ENCODE measurements around the gene STKLD1.
"Not testable (repeated sequence)": the region's sequence is repeated elsewhere in the genome, so short reads cannot be mapped to it uniquely, and the experiment has no call there.

STKLD1 gene

DNA sequence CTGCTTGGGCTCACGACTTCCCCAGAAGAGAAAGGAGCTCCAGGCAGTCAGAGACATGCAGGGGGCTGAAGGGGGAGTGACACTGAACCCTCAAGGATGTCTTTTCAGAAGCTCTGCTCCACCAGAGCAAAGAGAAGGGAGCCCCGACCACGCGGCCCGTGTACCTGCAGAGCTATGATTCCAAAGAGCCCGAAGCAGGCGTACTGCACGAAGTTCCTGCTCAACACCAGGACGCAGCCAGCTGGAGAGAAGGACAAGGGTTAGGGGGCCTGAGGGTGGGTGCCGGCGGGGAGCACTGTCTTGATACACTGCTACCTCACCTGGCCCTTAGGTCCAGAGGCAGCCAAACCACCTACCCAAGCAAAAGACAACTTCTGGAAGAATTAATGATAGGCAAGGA, 9.7 kb upstream of the STKLD1 start:
- no peak for DNase-seq

DNA sequence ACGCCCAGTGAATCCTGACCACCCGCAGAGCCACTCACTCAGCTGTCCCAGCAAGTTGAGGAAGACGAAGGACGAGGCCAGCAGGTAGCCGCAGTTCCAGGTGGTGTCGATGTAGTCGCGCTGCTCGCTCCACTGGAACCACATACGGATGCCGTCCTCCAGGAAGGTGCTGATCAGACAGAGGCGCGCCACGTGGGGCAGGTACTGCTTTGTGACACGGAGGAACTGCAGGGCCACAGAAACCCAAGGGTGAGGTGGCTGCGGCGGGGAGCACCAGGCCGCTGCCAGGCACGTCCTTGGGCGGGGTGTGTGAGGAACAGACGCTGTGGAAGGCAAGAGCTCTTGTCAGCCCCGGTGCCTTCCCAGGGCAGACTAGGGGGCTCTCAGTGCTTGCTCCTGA, 8.9 kb upstream of the STKLD1 start:
- no peak for DNase-seq

DNA sequence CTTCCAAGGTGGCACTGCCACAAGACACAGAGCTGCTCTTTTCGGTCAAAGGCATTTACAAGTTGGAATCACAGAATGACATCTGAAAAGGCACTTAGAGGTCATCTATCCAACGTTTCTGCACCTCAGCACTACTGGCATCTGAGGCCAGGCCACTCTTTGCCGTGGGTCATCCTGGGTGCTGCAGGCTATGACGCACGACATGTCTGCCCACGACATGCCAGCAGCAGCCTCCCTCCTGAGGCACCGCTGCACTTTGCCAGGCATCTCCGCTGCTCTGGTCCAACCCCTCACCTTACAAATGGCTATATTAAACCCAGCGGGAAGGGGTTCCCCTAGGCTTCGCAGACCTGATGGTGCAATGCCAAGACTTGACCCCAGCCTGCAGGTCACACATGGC, 8.4 kb upstream of the STKLD1 start:
- no peak for DNase-seq

DNA sequence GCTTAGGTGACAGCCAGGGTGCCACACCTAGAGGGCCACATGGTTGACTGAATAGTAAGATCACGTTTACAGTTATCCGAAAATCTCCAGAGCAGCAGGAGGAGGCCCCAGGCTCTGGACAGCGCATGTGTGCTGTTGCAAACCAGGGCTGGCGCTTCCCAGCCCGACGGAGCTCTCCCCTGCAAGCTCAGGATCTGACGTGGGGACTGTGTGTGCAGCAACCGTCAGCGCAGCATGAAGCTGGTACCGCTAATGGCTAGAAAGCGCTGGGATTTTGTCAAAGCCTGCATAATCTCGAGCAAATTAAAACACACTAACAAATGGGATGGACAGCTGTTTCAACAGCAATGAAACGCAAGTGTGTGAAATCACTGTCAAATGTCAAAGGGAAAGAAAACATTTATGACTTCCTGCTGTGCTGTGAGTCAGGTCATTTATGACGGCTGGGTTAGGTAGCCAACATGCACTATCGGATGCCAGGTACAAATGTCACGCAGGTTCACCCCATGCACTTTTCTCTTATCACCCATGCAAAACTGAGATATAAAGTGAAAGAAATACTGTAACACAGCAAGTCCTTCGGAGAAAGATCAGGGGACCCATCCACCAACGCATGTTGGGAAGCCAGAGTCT, 7.8 kb upstream of the STKLD1 start:
- DNase-seq = no peak

DNA sequence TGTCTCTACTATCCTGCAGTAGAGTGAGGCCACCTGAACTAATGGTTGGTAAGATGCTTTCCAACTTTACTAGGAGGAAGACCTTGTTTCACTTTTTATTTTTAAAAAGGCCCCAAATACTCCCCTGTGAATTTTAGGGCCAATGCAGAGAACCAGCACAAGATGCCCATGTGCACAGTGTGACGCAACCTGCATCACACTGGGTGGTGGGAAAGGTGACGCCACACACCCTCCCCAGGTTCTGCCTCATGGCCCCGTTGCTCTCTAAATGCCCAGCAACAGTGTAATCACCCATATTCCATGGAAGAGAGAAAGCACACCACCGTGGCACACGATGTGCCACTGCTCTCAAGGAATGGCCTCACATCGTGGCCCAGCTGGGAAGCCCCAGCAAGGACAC, 6.7 kb upstream of the STKLD1 start:
- DNase-seq = no peak

DNA sequence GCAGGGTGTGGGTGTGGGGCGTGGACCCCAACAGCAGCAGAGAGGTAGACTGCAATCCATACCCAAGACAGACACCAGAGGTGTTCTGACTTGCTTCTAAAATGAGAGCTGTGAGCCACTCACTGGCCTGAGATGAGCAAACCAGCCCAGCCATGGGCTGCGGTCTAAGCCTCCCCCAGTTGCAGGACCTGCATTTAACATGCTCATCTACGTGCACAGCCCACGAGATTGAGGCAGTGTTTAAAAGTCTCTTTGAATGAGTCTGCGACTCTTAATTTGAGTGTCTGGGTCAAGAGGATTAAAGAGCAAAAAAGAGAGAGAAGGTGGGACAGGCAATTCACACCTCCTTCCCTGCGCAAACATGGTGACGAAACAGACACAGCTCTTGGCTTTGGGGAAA, 6.2 kb upstream of the STKLD1 start:
- peak in 1 of 2 donors; percentile 49 for DNase-seq

DNA sequence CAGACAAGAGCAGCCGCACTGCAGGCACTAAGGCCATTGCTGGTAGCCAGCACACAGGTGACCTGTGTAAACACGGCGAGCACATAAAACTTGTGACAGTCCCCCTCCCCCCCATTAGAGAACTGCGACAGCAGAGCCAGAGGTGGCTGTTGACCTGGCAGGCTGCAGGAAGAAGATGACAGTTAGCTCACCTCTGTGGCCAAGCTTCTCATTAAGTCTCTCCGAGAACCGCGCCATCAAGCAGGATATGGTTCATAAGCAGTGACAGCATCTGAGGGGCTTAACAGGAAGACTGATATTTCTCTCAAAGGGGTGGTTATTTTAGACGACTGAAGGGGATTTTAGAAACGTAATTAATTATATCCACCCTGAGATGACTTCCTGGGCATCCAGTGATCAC, 5.5 kb upstream of the STKLD1 start:
- DNase-seq = no peak

DNA sequence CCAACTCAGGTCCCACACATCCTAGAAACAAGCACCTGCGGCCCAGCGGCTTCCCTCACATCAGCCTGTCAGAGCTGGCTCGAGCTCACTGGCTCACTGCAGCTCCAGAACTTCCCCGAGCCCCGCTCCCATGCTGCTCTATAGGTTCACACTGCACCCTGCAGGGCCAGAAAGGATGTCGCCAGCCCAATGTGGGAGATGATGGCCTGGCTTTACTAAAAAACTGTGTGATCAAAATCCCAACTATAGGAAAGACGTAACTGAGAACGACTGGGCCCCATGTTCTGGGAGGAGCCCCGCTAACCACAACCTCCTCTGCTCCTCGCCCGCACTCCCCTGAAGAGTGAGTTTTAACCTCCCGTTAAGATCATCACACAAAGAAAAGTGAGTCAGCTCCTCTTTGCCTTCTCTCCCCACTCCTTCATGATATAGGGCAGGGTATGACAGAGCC, 4.9 kb upstream of the STKLD1 start:
- peak; percentile 79 to 82 for DNase-seq

DNA sequence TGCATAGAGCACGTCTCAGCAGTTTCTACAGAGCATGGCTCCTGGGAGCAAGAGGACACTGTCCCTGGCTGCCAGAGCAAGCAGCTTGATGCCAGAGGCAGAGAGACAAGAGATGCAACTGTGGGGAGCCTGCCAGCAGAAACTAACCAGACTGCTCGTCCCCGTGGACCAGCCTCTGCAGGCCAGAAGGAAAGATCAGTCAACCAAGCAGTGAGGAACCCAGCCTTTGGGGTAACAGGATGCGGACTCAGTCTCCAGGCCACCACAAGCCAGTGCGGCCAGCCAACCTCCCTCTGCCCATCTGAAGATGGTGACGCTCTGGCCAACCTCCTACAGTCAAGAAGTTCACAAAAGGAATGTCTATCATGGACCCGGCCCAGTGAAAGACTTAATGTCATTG, 4.0 kb upstream of the STKLD1 start:
- no peak for DNase-seq

DNA sequence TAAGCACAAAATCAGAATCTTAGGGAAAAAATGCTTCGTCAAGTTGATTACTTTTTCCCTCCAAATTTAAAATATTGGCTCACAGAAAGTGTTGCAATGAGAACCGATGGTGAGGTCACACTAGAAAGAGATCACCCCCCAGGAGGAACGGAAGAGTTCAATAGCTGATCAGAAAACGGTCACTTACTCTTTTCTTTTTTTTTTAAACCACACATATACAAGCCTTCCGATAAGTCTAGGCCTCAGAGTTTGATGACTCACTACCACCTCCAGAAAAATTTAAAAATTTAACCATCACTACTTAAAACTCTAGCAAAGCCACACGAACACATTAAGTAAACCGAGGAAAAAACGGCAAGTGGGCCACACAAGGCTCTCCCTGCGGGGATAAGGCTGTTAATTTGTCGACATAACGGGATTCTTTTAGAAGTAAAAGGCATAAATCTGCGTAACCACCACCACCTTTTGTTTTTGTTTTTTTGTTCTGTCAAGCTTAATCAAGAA, 1.5 kb upstream of the STKLD1 start:
- no peak for DNase-seq

DNA sequence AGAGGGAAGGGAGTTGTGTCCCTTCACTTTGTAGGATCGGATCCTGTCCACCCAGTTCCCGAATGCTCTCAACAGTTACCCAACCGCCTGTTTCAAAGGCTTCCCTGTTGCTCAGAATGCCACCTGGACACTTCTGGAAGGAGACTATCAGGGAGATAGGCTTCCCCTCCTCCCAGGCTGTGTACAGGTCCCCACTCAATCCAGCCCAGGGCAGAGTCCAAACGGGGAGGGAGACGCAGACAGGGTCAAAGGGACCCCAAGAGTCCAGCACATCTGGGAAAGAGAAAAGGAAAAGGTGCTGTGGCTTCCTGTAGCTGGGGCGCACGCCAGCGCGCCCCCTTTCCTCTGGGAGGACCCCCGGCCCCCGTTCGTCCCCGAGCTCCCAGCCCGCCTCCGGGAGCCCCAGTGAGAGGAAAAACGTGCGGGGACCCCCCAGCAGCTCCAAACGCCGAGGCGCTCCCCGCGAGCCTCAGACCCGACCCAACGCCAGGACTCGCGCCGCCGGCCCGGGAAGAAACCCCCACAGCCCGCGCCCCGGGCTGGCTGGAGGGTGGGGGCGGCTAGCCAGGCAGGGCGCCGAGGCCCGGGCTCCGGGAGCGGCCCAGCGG, 946 bp upstream of the STKLD1 start:
- peak in 1 of 2 donors; percentile 28 for DNase-seq

DNA sequence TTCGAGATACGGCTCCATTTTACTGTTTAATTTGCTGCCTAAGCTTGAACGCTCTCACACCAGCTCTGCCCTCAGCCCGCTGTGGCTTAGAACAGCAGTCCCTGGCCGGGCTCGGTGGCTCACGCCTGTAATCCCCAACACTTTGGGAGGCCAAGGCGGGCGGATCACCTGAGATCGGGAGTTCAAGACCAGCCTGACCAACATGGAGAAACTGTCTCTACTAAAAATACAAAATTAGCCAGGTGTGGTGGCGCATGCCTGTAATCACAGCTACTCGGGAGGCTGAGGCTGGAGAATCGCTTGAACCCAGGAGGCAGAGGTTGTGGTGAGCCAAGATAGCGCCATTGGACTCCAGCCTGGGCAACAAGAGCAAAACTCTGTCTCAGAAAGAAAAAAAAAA, 1.1 kb downstream of the STKLD1 start:
- not testable (repeated sequence) for DNase-seq

DNA sequence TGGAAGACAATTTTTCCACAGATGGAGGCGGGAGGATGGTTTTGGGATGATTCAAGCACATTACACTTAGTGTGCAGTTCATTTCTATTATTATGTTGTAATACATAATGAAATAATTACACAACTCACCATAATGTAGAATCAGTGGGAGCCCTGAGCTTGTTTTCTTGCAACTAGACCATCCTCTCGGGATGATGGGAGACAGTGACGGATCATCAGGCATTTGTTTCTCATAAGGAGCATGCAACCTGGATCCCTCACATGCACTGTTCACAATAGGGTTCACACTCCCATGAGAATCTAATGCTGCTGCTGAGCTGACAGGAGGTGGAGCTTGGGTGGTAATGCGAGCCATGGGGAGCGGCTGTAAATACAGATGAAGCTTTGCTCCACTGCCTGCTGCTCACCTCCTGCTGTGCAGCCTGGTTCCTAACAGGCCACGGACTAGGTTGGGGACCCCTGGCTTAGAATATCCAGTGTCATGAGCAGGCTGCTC, 1.6 kb downstream of the STKLD1 start:
- DNase-seq = no peak

DNA sequence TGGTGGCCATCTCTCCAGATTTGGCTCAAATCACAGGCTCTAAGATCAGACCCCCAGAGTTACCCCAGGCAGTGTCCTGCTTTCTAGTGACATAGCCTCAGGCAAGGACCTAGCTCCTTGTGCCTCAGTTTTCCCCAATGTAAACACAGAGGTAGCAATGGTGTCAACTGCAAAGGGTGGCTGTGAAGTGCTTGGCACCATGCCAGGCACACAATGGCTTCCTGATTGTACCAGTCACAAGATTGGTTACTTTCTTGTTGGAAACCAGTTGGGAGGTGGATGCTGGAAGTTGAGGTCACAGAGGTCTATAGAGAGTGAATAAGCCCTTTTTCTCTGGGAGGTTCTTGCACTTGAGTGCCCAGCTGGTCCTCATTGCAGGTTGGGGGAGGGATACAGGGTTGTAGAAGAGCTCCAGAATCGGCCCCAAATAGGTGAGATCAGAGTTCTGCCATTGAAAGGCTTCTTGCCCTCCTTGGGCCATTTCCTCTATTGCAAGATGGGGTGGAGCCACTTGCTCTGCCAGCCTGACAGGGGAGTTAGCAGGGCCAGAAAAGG, 2.3 kb downstream of the STKLD1 start:
- no peak for DNase-seq

DNA sequence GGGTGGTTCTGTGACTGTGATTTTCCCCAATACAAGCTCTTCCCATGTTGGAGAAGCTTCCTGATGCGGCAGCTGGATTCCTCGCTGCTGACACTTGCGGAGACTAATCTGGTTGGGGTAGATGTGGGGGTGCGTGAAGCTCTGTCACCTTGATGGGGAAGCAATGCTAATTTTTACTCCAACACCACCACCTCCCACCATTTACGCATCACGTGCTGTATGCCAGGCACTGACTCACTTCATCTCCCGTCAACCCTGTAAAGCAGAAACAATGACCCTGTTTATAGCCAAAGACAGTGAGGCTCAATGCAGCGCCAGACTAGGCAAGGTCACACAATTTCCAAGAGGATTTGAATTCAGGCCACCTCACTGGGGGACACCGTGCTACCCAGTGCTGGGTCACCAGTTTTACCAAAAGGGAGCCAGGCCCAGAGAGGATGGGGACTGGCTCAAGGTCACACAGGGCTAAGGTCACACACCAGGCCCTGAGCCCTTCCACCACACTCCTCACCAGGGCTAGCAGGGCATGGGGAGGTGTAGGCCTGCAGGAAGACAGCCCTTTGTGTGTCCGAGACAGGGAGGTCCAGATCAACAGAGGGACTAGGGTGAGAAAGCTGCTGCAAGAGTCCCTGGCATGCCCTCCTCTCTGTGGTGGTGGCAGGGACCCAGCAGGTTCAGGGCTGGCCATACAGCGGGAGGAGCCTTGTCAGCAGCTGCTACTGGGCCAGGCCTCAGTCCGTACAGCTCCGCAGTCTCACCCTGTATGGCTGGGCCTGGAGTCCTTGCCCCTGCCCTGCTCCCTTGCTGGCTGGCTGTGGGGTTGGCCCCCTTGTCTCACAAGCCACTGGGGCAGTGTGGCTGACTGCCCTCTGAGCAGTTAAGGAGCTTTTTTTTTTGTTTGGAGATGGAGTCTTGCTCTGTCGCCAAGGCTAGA, 3.3 kb downstream of the STKLD1 start:
- no peak for DNase-seq

DNA sequence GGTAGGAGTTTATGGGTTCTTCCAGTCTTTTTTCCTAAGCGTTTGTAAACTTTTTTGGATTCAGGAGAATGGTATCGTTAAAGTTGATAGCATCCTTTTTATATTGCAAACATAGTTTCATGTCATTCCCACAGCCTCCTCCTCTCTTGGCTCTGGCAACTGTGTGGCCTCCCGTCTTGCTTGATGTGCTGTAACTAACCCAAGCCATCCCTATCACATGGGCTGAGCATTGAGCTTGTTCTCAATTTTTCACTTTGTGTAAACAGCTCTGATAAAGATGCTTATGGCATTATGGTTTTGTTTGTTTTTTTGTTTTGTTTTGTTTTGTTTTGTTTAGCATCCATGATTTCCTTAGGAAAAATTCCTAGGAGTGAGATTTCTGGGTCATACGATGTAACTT, 4.6 kb downstream of the STKLD1 start:
- DNase-seq = no peak

DNA sequence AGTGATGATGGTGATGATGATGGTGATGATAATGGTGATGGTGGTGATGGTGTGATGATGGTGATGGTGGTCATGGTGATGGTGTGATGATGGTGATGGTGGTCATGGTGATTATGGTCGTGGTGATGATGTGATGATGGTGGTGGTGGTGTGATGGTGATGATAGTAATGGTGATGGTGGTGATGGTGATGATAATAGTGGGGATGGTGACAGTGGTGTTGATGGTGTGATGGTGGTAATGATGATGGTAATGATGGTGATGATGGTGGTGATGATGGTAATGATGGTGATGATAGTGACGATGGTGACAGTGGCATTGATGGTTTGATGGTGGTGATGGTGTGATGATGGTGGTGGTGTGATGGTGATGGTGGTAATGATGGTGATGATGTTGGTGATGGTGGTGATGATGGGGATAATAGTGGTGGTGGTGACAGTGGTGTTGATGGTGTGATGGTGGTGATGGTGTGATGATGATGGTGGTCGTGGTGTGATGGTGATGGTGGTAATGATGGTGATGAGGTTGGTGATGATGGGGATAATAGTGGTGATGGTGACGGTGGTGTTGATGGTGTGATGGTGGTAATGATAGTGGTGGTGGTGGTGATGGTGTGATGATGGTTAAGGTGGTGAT, 6.5 kb downstream of the STKLD1 start:
- no peak for DNase-seq

DNA sequence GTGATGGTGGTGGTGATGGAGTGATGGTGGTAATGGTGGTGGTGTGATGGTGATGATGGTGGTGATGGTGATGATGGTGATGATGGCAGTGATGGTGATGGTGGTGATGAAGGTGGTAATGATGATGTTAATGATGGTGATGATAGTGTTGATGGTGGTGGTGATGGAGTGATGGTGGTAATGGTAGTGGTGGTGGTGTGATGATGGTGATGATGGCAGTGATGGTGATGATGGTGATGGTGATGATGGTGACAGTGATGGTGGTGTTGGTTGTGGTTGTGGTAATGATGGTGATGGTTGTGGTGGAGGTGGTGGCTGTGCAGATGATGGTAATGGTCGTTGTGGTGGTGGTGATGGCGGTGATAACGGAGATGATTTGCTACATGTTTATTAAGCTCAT, 7.3 kb downstream of the STKLD1 start:
- DNase-seq = no peak

DNA sequence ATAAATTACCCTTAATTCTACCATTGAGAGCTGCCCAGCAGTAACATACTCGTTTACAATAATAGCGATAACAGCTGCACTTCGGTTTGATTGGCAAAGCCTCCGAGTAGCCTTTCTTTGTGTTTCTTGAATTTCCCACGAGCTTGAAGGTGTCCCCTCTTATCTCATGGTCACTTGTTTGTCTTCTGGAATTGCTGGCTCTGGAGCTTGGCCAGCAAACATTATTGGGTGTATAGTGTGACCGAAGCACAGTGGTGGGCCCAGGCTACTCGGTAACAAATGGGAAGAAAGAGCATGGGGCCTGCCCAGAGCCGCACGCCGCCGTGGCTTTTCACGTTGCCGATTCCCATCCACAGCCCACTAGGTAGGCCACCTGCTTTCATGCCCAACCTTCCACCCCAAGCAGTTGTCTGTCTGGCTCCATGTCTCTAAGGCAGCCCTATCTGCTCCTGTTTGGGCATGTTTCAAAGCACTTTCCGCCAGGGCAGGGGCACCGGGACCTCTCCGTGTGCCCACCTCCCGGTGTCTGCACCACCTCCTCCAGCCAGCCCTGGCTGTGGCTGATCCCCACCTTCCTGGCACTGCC, 8.7 kb downstream of the STKLD1 start:
- DNase-seq = no peak

DNA sequence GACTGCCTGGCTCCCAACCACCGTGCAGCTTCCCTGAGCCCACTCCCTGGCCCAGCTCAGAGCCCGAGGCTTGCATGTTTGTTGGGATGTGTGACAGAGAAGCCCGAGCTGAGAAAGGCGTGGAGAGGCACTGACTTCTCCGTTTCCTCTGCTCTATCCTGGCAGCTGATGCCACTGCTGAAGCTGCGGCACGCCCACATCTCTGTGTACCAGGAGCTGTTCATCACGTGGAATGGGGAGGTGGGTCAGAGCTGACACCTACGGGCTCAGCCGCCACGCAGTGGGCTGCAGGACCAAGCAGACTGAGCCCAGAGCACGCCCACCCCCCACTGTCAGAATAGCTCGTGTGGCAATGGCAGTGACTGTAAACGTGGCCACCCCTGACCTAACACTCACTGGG, 9.3 kb downstream of the STKLD1 start:
- DNase-seq = no peak

DNA sequence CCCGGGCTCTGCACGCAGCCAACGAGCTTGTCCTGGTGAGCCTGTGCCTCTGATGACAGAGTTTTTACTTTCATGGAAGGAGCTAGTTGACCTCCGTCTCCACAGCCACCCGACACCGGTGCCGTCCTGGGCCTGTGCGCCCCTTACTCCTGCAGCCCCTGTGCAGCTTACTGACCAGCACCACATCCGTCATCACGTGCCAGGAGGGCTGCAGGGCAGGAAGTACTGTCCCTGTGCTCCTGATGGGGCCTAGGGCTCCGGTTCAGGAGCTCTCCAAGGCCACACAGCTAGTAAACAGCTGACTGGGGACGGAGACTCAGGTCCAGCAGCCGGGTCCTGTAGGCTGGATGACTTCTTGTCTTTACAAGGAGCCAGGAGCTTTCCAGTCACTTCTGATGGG, 10.2 kb downstream of the STKLD1 start:
- DNase-seq = no peak

DNA sequence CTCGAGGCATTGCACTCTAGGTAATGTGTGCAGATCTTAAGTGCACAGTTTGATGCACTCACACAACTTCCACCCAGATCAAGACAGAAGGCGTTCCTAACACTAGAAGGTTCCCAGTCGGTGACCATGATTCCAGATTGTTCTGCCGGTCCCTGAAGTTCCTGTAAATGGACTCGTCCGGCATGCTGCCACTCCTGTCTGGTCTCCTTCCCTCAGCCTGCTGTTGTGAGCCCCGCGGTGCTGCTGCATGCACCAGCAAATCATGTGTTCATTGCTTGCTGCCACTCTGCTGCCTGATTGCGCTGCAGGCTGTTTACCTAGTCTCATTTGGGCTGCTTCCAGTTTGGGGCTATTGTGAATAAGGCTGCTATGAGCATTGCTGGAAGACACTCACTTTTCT, 11.5 kb downstream of the STKLD1 start:
- no peak for DNase-seq
